HepG2 (cell line): ENCODE data around the gene GPR25. TPM values are rescaled to one million over a fixed set of nuclear protein-coding genes. Genes with fewer than 3 reads are reported as not detected.

Experiments
- ATAC-seq: fragments of 200-7000 bp; cut with Tn5 transposase; 3 replicates; pipeline ENCODE4 v1.9.1; 2020; ENCODE audit warnings: mild to moderate bottlenecking, moderate library complexity
- BruUV-seq: library from RNA; stranded (reverse); fragments of 400-500 nt; replicated peaks from 2 replicates; lab custom pipeline; 2021; lab: Mats Ljungman, UMichigan
- CTCF ChIA-PET: fragments of 300-600 bp; formaldehyde crosslinking; extraction: SDS; loops from one replicate; lab custom pipeline; 2021; ENCODE audit warnings: low total read pairs, inconsistent platforms, low intra/inter-chr PET ratio; lab: Yijun Ruan, JAX
- POLR2A ChIA-PET: fragments of 350-600 bp; sonication (Branson Sonifier 250); formaldehyde crosslinking; loops from one replicate; lab custom pipeline; 2020; ENCODE audit warnings: antibody characterized with exemption, inconsistent platforms; lab: Yijun Ruan, JAX
- DNase-seq: peaks from one replicate; pipeline ENCODE4 v3.0.0-alpha.2; 2015; ENCODE audit warnings: low spot score
- FAIRE-seq: peaks from 3 replicates; lab custom pipeline; 2011; peaks lifted over from hg19 to GRCh38; lab: Jason Lieb, UNC
- H2AFZ ChIP-seq: one replicate; pipeline ENCODE4 v1.6.1; 2011; ENCODE audit warnings: low read length, inconsistent platforms
- H3K27ac ChIP-seq: fragments of 300-600 bp; 3 replicates; pipeline ENCODE4 v1.8.0; 2011; ENCODE audit warnings: mixed run types, mild to moderate bottlenecking, mixed read lengths, low read length, inconsistent platforms; ENCODE audit not compliant: insufficient read depth; ENCODE audit errors: extremely low read length
- H3K27me3 ChIP-seq, 2 experiments: fragments of 200-600 bp in 1 of 2; 2 replicates in 1 of 2; 3 replicates in 1 of 2; pipeline versions ENCODE4 v1.6.0 to v1.8.0; 2011; ENCODE audit warnings: low read length in 2 of 2, mild to moderate bottlenecking in 2 of 2, moderate library complexity in 2 of 2, inconsistent platforms in 1 of 2; ENCODE audit not compliant: insufficient read depth in 2 of 2, control insufficient read depth in 1 of 2
- H3K36me3 ChIP-seq, 2 experiments: fragments of 200-600 bp in 1 of 2; replicated peaks in 1 of 2; 2 replicates in 1 of 2; 3 replicates in 1 of 2; pipeline versions ENCODE4 v1.5.1 to v1.8.0; 2011; ENCODE audit warnings: low read length in 2 of 2, inconsistent platforms in 1 of 2; ENCODE audit not compliant: insufficient read depth in 2 of 2, control insufficient read depth in 1 of 2
- H3K4me1 ChIP-seq: 2 replicates; pipeline ENCODE4 v1.5.1; 2012; ENCODE audit warnings: low read length, inconsistent platforms; ENCODE audit not compliant: insufficient read depth
- H3K4me2 ChIP-seq: 2 replicates; pipeline ENCODE4 v1.6.0; 2011; ENCODE audit warnings: low read depth, low read length, inconsistent platforms
- H3K4me3 ChIP-seq, 3 experiments: fragments of 200-600 bp in 1 of 3; sonication (generic), shearing (Covaris generic) in 1 of 3; replicated peaks in 1 of 3; 2 replicates each; pipeline ENCODE4 v1.5.1; 2011 to 2016; ENCODE audit warnings: low read length in 3 of 3, inconsistent platforms in 2 of 3, low read depth in 2 of 3, mild to moderate bottlenecking in 2 of 3, control low read depth in 1 of 3, mixed read lengths in 1 of 3; ENCODE audit not compliant: insufficient read depth in 1 of 3
- H3K79me2 ChIP-seq: one replicate; pipeline ENCODE4 v1.6.1; 2011; ENCODE audit warnings: low read length, inconsistent platforms; ENCODE audit not compliant: insufficient read depth
- H3K9ac ChIP-seq: 2 replicates; pipeline ENCODE4 v1.6.0; 2011; ENCODE audit warnings: mild to moderate bottlenecking, low read depth, low read length, inconsistent platforms; ENCODE audit not compliant: insufficient read depth
- H3K9me3 ChIP-seq: 2 replicates; pipeline ENCODE4 v1.5.1; 2012; ENCODE audit warnings: mild to moderate bottlenecking, low read length
- H4K20me1 ChIP-seq: 2 replicates; pipeline ENCODE4 v1.6.0; 2011; ENCODE audit warnings: inconsistent platforms, mild to moderate bottlenecking, low read length, moderate library complexity; ENCODE audit not compliant: insufficient read depth
- HOXD1 ChIP-seq: sonication (generic); formaldehyde crosslinking; IDR thresholded peaks from 2 replicates; pipeline ENCODE4 v1.5.0; 2020; ENCODE audit warnings: missing genetic modification reagents
- MAFG ChIP-seq: sonication (generic); formaldehyde crosslinking; IDR thresholded peaks from 2 replicates; pipeline ENCODE4 v1.5.1; 2020; ENCODE audit warnings: mild to moderate bottlenecking, missing genetic modification reagents
- NFYC ChIP-seq: IDR thresholded peaks from 2 replicates; pipeline ENCODE4 v1.6.1; 2016; ENCODE audit warnings: missing genetic modification reagents, missing compliant biosample characterization
- ZC3H4 ChIP-seq: sonication (generic); formaldehyde crosslinking; IDR thresholded peaks from 2 replicates; pipeline ENCODE4 v1.4.0; 2020; ENCODE audit warnings: missing genetic modification reagents, borderline replicate concordance
- ZNF7 ChIP-seq: IDR thresholded peaks from 2 replicates; pipeline ENCODE4 v1.6.1; 2016; ENCODE audit warnings: missing biosample characterization, missing genetic modification reagents
- ZNF768 ChIP-seq: sonication (generic); formaldehyde crosslinking; IDR thresholded peaks from 2 replicates; pipeline ENCODE4 v1.4.0; 2020; ENCODE audit warnings: missing genetic modification reagents
- WGBS: methylation state at CpG from one replicate; pipeline ENCODE4 v1.1.6; 2017; ENCODE audit warnings: low lambda C conversion rate; 5-methylcytosine and 5-hydroxymethylcytosine counted together
- in situ Hi-C: cut with HindIII; loops from 2 replicates; pipeline ENCODE4 v1.10.0; 2017; ENCODE audit warnings: low pct_unique_long_range_greater_than_20kb; ENCODE audit not compliant: extremely low pct_ligation_motif_present
- intact Hi-C: fragments of 100-400 bp; cut with micrococcal nuclease; formaldehyde crosslinking; loops from one replicate; pipeline ENCODE4 v1.10.0; 2022; ENCODE audit not compliant: unreplicated experiment
- polyA plus RNA-seq, 8 experiments: library from polyadenylated mRNA; depleted of rRNA in 3 of 8; stranded (reverse) in 7 of 8; unstranded in 1 of 8; fragments of >200 nt; fragmentation: Illumina TruSeq in 4 of 8; extraction: Trizol in 4 of 8; gene quantifications; 2 replicates each; pipeline versions ENCODE4 v1.2.1 to v1.2.3, GENCODE V29; 2011 to 2016; ENCODE audit warnings: low read depth in 4 of 8, missing spikeins in 1 of 8, mixed read lengths in 1 of 8; ENCODE audit not compliant: insufficient read depth in 1 of 8
- total RNA-seq, 5 experiments: library from RNA; depleted of rRNA; stranded (reverse); fragments of >200 nt; fragmentation: Illumina TruSeq; extraction: Trizol; gene quantifications; 2 replicates each; pipeline ENCODE4 v1.2.3, GENCODE V29; 2016; ENCODE audit warnings: low read depth in 1 of 5

Gene GPR25
- total and polyA plus RNA-seq, 2 of the 13 experiments (the other 11 are each of a cell fraction or from before 2014, with no cell fraction given) = not detected

- Histone ChIP-seq H3K36me3 (no peaks in the 10 kb centered on the region), H3K4me2 (no peak overlapping the region), H3K4me3 (no peak overlapping the region), H3K27me3 (peaks cover 1 to 10% of the 10 kb centered on the region in 2 experiments; a peak in 2 of 5 replicates), H3K9me3 (no peaks in the 10 kb centered on the region), H3K4me1 (peaks cover 9% of the 10 kb centered on the region; the same call in 1 of the 2 replicates), H3K9ac (no peak overlapping the region), H2AFZ (no peak overlapping the region), H4K20me1 (no peaks in the 10 kb centered on the region), H3K27ac (no peak overlapping the region), H3K79me2 (no peaks in the 10 kb centered on the region)
- BruUV-seq = no TSS peak
- in situ Hi-C loops (no loop called here), intact Hi-C loops (no loop called here)
- no peak for FAIRE-seq
- peak; percentile 39 for ATAC-seq
- WGBS = 57% methylated on average over 9 of the region's 9 CpGs
- TF ChIP-seq ZNF768 (CRISPR knock-in tag) (0 out of 2 replicates have a peak, but pooled peaks have one; percentile 25), MAFG (no peak)
- POLR2A ChIA-PET = no interaction called here
- CTCF ChIA-PET = no interaction called here
- DNase-seq = no peak
Observed at GRCh38 chr1:200869753-200870391, 2.9 kb upstream of the GPR25 start.

DNA sequence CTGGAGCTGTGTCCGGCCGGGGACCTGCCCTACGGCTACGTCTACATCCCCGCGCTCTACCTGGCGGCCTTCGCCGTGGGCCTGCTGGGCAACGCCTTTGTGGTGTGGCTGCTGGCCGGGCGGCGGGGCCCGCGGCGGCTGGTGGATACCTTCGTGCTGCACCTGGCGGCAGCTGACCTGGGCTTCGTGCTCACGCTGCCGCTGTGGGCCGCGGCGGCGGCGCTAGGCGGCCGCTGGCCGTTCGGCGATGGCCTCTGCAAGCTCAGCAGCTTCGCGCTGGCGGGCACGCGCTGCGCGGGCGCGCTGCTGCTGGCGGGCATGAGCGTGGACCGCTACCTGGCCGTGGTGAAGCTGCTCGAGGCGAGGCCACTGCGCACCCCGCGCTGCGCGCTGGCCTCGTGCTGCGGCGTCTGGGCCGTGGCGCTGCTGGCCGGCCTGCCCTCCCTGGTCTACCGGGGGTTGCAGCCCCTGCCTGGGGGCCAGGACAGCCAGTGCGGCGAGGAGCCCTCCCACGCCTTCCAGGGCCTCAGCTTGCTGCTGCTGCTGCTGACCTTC is 412 bp downstream of the GPR25 start:
- no peak overlapping the region for H3K4me2 ChIP-seq
- CTCF ChIA-PET = no interaction called here
- no peak for FAIRE-seq
- H3K27ac ChIP-seq = no peak overlapping the region
- no peaks in the 10 kb centered on the region for H4K20me1 ChIP-seq
- 89% methylated on average over 31 of the region's 61 CpGs for WGBS
- no peak overlapping the region for H3K4me3 ChIP-seq
- H3K79me2 ChIP-seq = no peaks in the 10 kb centered on the region
- H3K9ac ChIP-seq = no peak overlapping the region
- POLR2A ChIA-PET = no interaction called here
- H3K4me1 ChIP-seq = peaks cover 9% of the 10 kb centered on the region; the same call in 1 of the 2 replicates
- in situ Hi-C loops = no loop called here
- TF ChIP-seq NFYC (CRISPR knock-in tag) (no peak), ZC3H4 (CRISPR knock-in tag) (no peak), HOXD1 (CRISPR knock-in tag) (no peak), ZNF7 (CRISPR knock-in tag) (no peak)
- H2AFZ ChIP-seq = no peak overlapping the region
- H3K9me3 ChIP-seq = no peaks in the 10 kb centered on the region
- H3K36me3 ChIP-seq = no peaks in the 10 kb centered on the region
- intact Hi-C loops = no loop called here
- H3K27me3 ChIP-seq = peaks cover 1 to 14% of the 10 kb centered on the region in 2 experiments; a peak in 2 of 5 replicates
- DNase-seq = no peak
- ATAC-seq = no peak
- no TSS peak for BruUV-seq
